Endothelial cell of umbilical vein (primary cell): ENCODE results near the gene COL4A2. TPM values are rescaled to one million over a fixed set of nuclear protein-coding genes. Genes with fewer than 3 reads are reported as not detected.

Experiments used
- BruUV-seq: library from RNA; stranded (reverse); fragments of 400-500 nt; replicated peaks from 2 replicates; lab custom pipeline; 2021; lab: Mats Ljungman, UMichigan
- CTCF ChIA-PET: fragments of 300-600, 350-600 bp; sonication (Branson Sonifier 250); formaldehyde crosslinking; loops from one replicate; lab custom pipeline; 2021; ENCODE audit warnings: antibody characterized with exemption, inconsistent platforms; lab: Charles Lee
- POLR2A ChIA-PET: fragments of 300-600, 350-600 bp; sonication (Branson Sonifier 250); formaldehyde crosslinking; loops from one replicate; lab custom pipeline; 2021; ENCODE audit warnings: antibody characterized with exemption, inconsistent platforms; lab: Charles Lee
- DNase-seq: peaks from one replicate; pipeline ENCODE4 v3.0.0-alpha.2; 2011; ENCODE audit warnings: low read depth, low spot score
- FAIRE-seq: peaks from 2 replicates; lab custom pipeline; 2011; peaks lifted over from hg19 to GRCh38; lab: Jason Lieb, UNC
- H2AFZ ChIP-seq: 2 replicates; pipeline ENCODE4 v1.6.0; 2012; ENCODE audit warnings: low read depth, low read length, control low read depth, inconsistent platforms
- H3K27ac ChIP-seq: 2 replicates; pipeline ENCODE4 v1.5.1; 2011; ENCODE audit warnings: low read depth, mild to moderate bottlenecking, control low read depth, low read length, moderate library complexity; ENCODE audit not compliant: insufficient read depth
- H3K27me3 ChIP-seq, 2 experiments: 2 replicates each; pipeline versions ENCODE4 v1.6.0 to v1.6.1; 2011; ENCODE audit warnings: low read length in 2 of 2, mixed read lengths in 1 of 2; ENCODE audit not compliant: control insufficient read depth in 2 of 2, insufficient read depth in 2 of 2
- H3K36me3 ChIP-seq, 2 experiments: 2 replicates in 1 of 2; 3 replicates in 1 of 2; pipeline ENCODE4 v1.5.1; 2011; ENCODE audit warnings: low read length in 2 of 2, mild to moderate bottlenecking in 1 of 2, moderate library complexity in 1 of 2; ENCODE audit not compliant: control insufficient read depth in 2 of 2, insufficient read depth in 2 of 2; ENCODE audit errors: extremely low read depth in 1 of 2
- H3K4me1 ChIP-seq: 3 replicates; pipeline ENCODE4 v1.5.1; 2011; ENCODE audit warnings: mild to moderate bottlenecking, low read length; ENCODE audit not compliant: control insufficient read depth, insufficient read depth; ENCODE audit errors: extremely low read depth
- H3K4me2 ChIP-seq: 2 replicates; pipeline ENCODE4 v1.6.1; 2011; ENCODE audit warnings: low read length, control low read depth, mixed read lengths; ENCODE audit not compliant: insufficient read depth
- H3K4me3 ChIP-seq, 3 experiments: fragments of 200-600 bp in 1 of 3; sonication (generic), shearing (Covaris generic) in 1 of 3; replicated peaks in 1 of 3; 2 replicates each; pipeline ENCODE4 v1.5.1; 2011 to 2016; ENCODE audit warnings: control low read depth in 3 of 3, low read length in 3 of 3, mild to moderate bottlenecking in 2 of 3, inconsistent platforms in 1 of 3, low read depth in 1 of 3, moderate library complexity in 1 of 3; ENCODE audit not compliant: insufficient read depth in 1 of 3
- H3K79me2 ChIP-seq: 2 replicates; pipeline ENCODE4 v1.6.0; 2012; ENCODE audit warnings: low read length, inconsistent platforms; ENCODE audit not compliant: control insufficient read depth, insufficient read depth
- H3K9ac ChIP-seq: replicated peaks from 2 replicates; pipeline ENCODE3; 2011; ENCODE audit warnings: low read length, control low read depth; ENCODE audit not compliant: insufficient read depth; ENCODE audit errors: extremely low read depth
- H3K9me1 ChIP-seq: replicated peaks from 3 replicates; pipeline ENCODE4 v1.6.0; 2011; ENCODE audit warnings: mild to moderate bottlenecking, low read length; ENCODE audit not compliant: control insufficient read depth, insufficient read depth; ENCODE audit errors: extremely low read depth
- H3K9me3 ChIP-seq: replicated peaks from 2 replicates; pipeline ENCODE4 v1.5.1; 2012; ENCODE audit warnings: low read length, inconsistent platforms; ENCODE audit not compliant: control insufficient read depth, insufficient read depth
- H4K20me1 ChIP-seq: replicated peaks from 2 replicates; pipeline ENCODE3; 2011; ENCODE audit warnings: mild to moderate bottlenecking, low read length; ENCODE audit not compliant: control insufficient read depth, insufficient read depth; ENCODE audit errors: extremely low read depth
- CTCF ChIP-seq, 2 donors: IDR thresholded peaks; 1 replicate in 1 of 2; 2 replicates in 1 of 2; pipeline ENCODE4 v1.5.1; 2011; ENCODE audit warnings: low read length in 2 of 2, mild to moderate bottlenecking in 2 of 2, moderate library complexity in 2 of 2, control low read depth in 1 of 2, inconsistent platforms in 1 of 2, low read depth in 1 of 2; ENCODE audit not compliant: insufficient read depth in 1 of 2; ENCODE audit errors: extremely low read depth in 1 of 2
- EZH2 ChIP-seq: IDR thresholded peaks from 2 replicates; pipeline ENCODE4 v1.6.1; 2012; ENCODE audit warnings: borderline replicate concordance, low read depth, mild to moderate bottlenecking, moderate library complexity, low read length, inconsistent platforms; ENCODE audit not compliant: severe bottlenecking
- FOS ChIP-seq: IDR thresholded peaks from 2 replicates; pipeline ENCODE4 v1.6.1; 2011; ENCODE audit warnings: mild to moderate bottlenecking, low read length, moderate library complexity, borderline replicate concordance; ENCODE audit not compliant: insufficient read depth
- GATA2 ChIP-seq: IDR thresholded peaks from 2 replicates; pipeline ENCODE4 v1.7.0; 2011; ENCODE audit warnings: low read depth, mild to moderate bottlenecking, moderate library complexity, mixed read lengths, low read length; ENCODE audit not compliant: insufficient read length, insufficient read depth
- JUN ChIP-seq: IDR thresholded peaks from 2 replicates; pipeline ENCODE4 v1.6.1; 2011; ENCODE audit warnings: borderline replicate concordance, low read depth; ENCODE audit not compliant: insufficient read length, insufficient read depth
- MAX ChIP-seq: IDR thresholded peaks from 2 replicates; pipeline ENCODE4 v1.6.1; 2011; ENCODE audit not compliant: insufficient read depth, insufficient read length
- MYC ChIP-seq: IDR thresholded peaks from one replicate; pipeline ENCODE4 v1.6.1; 2011; ENCODE audit warnings: mild to moderate bottlenecking, low read depth, low read length
- POLR2A ChIP-seq: IDR thresholded peaks from 2 replicates; pipeline ENCODE4 v1.6.1; 2012; ENCODE audit warnings: low read depth, mild to moderate bottlenecking, control low read depth, low read length
- POLR2AphosphoS5 ChIP-seq: IDR thresholded peaks from 2 replicates; pipeline ENCODE4 v1.6.1; 2012; ENCODE audit warnings: low read depth, mild to moderate bottlenecking, control low read depth, low read length, moderate library complexity; ENCODE audit not compliant: insufficient read depth
- dilution Hi-C: fragments of 300-500 bp; cut with MboI; formaldehyde crosslinking; loops from one replicate; pipeline ENCODE4 v1.15.0; 2019; ENCODE audit warnings: low sequenced_read_pairs; ENCODE audit not compliant: extremely low pct_ligation_motif_present
- intact Hi-C: fragments of 100-400 bp; cut with micrococcal nuclease; formaldehyde crosslinking; loops from one replicate; pipeline ENCODE4 v1.10.0; 2022
- polyA plus RNA-seq, 4 experiments: library from polyadenylated mRNA; depleted of rRNA in 3 of 4; stranded (reverse) in 3 of 4; unstranded in 1 of 4; fragments of >200 nt; gene quantifications; 2 replicates each; pipeline versions ENCODE4 v1.2.1 to v1.2.3, GENCODE V29; 2011 to 2012; ENCODE audit warnings: missing spikeins in 1 of 4
- total RNA-seq: library from RNA; stranded (reverse); gene quantifications from 2 replicates; pipeline ENCODE4 v1.2.3, GENCODE V29; 2021

The COL4A2 gene
- total and polyA plus RNA-seq, 2 donors (not counting 3 experiments of a cell fraction or from before 2014, with no cell fraction given) = 792 to 940 TPM

DNA sequence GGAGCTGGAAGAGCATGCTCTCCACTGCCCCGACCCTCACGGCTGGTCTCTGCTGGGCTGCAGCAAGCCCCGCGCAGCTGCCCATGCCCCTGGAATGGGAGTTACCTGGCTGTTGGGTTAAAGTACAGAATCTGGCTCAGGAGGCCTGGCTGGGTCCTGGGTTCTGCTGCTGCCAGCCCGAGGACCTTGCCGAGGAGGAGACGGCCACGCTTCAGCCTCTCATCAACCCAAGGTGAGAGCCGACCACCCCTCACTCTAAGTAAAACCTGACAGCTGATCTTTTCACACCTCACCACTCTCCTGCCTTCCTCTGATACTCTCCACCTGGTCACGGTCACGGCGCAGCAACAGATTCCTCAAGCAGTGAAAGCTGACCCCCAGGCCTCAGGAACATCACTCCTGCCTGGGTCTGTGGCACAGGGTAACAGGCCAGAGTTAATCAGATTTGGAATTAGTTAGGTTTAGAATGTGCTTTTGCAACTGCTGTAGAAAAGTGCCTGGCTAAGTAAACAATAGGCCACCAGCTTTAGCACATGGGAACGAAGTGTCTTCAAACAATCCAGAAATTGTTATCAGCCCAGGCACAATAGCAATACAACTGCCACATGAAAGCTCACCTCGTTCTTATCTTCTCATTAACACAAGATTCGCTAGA lies 233.9 kb downstream of the COL4A2 start:
- H3K4me2 ChIP-seq = no peak overlapping the region
- no peaks in the 10 kb centered on the region for H3K9me1 ChIP-seq
- no peak overlapping the region for H3K9ac ChIP-seq
- no peaks in the 10 kb centered on the region for H4K20me1 ChIP-seq
- H3K27ac ChIP-seq = no peak overlapping the region
- no peak overlapping the region for H3K4me3 ChIP-seq
- no peaks in the 10 kb centered on the region for H3K36me3 ChIP-seq
- BruUV-seq = no TSS peak
- ChIA-PET CTCF (interaction anchor here (0.6 kb wide), 1 partner anchor 188 kb away, joined by 3 read pairs; no protein-coding TSS in a partner anchor), POLR2A (no interaction called here)
- no peak for DNase-seq
- dilution Hi-C loops = no loop called here
- no peaks in the 10 kb centered on the region for H3K27me3 ChIP-seq
- FAIRE-seq = no peak
- intact Hi-C loops = no loop called here
- TF ChIP-seq MYC (no peak), JUN (no peak), POLR2A (no peak), GATA2 (no peak), CTCF (IDR thresholded peaks at IDR 0.05; ENCODE audit: extremely low read depth in 1 of 2, insufficient read depth in 1 of 2, low read depth in 1 of 2, low read length in 2 of 2) (no peak), MAX (no peak), FOS (no peak), EZH2 (no peak), POLR2AphosphoS5 (no peak)
- no peaks in the 10 kb centered on the region for H3K4me1 ChIP-seq
- no peaks in the 10 kb centered on the region for H3K9me3 ChIP-seq
- H3K79me2 ChIP-seq = no peaks in the 10 kb centered on the region
- no peak overlapping the region for H2AFZ ChIP-seq
